GM18519 (cell line): ENCODE measurements around the gene GEMIN4.
"Not testable (repeated sequence)": the region's sequence is repeated elsewhere in the genome, so short reads cannot be mapped to it uniquely, and the experiment has no call there.

Experiments
- ATAC-seq: cut with Tn5 transposase; IDR thresholded peaks from one replicate; pipeline ENCODE4 v1.9.1; 2021; ENCODE audit warnings: mild to moderate bottlenecking, moderate library complexity; ENCODE audit not compliant: unreplicated experiment, low FRiP score

Gene GEMIN4

GRCh38 chr17:705011-705410 is 47.1 kb downstream of the GEMIN4 start:
- no peak for ATAC-seq

GRCh38 chr17:704111-704864 is 47.8 kb downstream of the GEMIN4 start:
- no peak for ATAC-seq

- ATAC-seq: no peak
Measured at GRCh38 chr17:703081-703875, 48.8 kb downstream of the GEMIN4 start.

- no peak for ATAC-seq
Measured at GRCh38 chr17:700504-701094, 51.5 kb downstream of the GEMIN4 start.

- ATAC-seq: no peak
Measured at GRCh38 chr17:699345-699744, 52.7 kb downstream of the GEMIN4 start.

GRCh38 chr17:698096-698495 is 54.0 kb downstream of the GEMIN4 start:
- ATAC-seq: not testable (repeated sequence)

- ATAC-seq: no peak
Measured at GRCh38 chr17:697682-698081, 54.4 kb downstream of the GEMIN4 start.

GRCh38 chr17:696369-696768 is 55.7 kb downstream of the GEMIN4 start:
- no peak for ATAC-seq
